GM19452 (cell line): Measurements from ENCODE around the gene CELF2.

Experiments used
- ATAC-seq: cut with Tn5 transposase; IDR thresholded peaks from one replicate; pipeline ENCODE4 v1.9.1; 2021; ENCODE audit not compliant: unreplicated experiment

CELF2 gene

DNA sequence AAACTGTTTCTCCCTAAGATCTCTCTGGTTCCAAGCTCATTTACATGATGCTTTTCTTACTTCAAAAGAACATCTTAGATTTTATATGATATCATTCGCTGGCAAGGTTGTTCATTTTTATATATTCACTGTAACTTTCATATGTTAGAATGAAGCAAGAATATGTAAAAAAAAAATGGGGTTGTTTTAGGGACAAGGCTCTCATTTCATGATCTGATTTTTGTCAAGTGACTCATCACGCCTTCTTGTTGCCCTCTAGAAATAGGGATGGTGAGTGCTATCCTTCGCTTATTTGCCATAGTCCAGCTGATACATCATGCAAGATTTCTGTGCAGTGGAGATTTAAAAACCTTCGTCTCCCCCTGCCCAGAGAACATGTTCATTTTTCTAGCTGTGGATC lies 14.0 kb upstream of the CELF2 start:
- no peak for ATAC-seq

DNA sequence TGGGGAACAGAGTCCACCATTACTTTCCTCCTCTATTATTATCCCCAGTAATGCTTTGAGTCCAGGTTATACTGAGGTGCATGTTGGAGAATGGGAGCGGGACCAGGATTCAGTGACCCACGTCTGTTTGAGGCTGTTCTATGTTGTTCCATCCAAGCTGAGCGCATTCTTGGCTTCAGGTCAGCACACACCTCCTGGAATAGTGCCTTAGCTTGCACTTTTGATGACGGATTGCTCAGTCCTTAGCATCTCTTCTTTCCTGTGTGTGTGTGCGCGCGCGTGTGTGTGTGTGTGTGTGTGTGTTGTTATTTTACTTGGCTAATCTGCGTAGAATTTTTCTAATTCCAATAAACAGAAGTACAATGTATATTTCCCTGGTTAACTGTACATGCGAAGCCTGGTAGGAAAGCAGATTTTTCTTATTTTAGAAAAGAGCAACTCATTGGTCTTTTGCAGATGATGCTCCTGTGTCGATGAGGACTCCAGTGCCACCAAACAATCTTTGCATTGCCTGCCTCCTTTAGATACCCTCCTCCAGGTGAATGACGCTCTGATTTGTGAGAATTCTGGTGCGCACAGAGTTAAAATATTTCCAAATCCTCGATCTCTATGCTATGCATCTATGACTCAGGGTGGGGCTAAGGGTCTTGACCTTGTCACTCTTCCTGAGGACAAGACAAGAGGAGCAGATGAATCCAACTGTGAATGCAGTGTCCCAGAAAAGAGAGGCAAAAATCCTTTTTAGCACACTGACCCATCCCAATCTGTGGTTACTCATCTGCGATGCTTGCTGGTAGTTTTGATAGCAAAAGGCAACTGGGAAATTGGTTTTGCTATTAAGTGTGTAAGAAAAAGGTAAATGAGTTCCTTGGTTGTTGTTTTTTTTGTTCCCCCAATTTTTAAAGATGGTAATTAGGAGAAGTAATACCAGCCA lies 13.3 kb upstream of the CELF2 start:
- no peak for ATAC-seq

DNA sequence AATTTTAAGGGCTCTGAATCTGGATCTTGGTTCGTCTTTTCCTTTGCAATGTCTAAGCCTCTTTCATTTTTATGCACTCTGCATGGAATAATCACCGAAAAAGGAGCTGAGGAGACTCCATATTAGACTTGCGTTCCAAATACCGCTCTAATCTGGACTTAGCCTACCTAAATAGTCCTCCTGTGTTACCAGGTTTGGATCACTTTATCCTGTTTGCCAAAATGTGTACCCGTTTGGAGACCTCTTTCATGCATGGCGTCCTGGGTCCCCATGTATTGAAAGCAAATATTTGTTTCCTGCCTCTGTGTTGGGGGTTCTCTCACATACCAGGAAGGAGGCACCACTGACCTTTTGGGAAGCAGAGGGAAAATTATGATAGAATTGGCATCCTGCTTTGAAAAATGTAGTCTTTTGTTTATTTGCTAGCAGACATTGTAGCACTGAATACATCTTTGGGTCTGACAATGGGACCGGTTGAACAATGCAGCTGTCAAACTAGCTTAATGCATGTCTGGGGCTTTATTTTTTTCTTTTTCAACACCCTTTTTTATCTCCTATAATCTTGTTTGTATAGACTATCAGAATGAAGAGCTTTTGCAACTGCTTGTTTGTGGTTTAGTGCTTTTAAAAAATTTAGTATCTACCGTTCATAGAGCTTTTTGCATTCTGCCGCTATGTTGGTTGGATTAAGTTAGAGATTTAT lies 11.8 kb upstream of the CELF2 start:
- ATAC-seq, result no peak

DNA sequence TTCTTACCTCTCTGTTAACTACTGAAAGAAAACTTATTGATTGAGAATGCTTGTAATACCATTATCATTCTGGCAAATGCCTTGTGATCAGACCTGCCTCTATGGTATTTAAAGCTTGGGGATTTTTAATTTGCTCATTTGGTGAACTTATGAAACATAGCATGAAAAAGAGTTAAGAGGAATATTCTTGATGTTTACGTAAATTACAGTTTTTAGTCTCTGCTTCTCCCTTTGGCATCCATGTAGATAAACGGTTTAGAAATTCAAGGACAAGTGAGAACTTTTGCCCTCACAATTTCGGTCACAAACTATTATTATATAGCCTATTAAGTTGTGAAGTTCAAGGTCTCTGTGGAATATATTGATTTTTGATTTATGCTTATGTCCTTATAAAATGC lies 11.2 kb upstream of the CELF2 start:
- no peak for ATAC-seq

DNA sequence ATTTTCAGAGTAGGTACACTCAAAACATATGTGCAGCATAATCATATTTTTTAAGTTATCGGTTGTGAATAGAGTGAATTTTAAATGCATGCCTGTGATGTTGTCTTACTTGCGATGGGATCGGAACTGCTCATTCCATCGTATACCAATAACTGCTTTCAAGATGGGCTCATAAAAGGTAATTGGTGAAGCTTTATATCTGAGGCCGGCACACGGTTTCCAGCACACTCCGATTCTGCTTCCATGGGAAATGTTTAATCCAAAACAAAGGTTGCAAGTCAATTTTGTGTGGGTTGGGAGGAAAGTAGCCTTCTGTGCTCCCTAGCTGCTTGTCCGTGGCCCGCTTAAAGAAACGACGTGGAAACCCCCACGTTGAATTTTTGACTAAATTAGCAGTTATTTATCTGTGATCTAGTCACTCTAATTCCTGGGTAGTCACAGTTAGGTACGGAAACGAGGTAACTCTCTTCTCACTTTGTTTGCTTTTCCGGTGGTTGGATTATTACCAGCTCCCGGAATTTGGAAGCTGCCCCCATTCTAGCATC lies 10.1 kb upstream of the CELF2 start:
- no peak for ATAC-seq

DNA sequence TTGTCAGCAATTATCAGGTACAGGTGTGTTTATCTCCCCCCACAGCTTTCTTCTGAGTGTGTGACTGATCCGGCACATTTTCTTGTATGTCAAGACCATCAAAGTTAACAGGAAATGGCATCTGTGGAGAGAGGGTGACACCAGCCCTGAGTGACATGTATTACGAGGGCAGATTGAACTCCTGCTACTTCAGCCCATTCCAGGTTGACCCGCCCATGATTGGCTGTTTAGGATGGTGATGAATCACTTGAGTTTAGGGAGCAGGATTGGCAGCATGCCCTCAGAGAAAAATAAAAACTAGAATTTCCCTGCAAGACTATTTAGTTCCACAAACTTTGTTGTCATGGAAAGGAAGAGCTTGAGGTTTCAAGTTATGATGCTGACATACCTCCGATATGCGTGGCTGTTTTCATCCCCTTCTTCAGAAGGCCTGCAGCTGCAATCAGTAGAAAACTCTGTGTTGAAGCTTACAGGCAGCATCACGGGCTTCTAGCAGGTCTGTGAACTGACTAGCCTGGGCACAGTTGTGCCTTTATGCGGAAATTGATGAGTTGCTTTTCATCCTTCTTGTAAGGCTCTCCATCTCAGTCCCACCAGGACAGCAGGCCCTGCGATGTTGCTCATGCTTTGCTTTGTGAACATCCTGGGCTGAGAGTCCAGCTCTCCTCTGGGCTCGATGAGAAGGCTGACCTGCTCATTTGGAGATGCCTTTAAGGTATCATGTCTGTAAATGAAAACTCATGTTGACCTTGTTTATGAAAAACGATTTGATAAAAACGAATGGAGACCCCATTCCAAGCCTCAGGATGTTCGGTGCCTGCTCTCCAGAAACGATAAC lies 8.0 kb upstream of the CELF2 start:
- no peak for ATAC-seq

DNA sequence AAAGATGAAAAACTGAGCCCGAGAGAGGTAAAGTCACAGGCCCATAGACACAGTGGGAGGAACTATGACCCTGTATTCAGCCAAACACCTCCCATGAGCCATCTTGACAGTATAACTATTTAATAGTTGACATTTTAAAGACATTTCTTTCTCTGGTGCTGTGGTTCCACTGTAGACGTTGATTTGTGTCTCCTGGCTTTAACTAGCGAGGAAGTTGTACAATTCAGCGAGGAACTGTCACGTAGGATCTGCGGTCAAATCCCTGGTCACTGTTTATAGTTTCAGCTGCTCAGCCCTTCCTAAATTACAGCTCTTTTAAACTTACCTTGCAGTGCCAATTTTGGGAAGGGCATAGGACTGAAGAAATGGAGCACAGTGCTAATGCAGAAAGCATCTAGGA lies 7.1 kb upstream of the CELF2 start:
- ATAC-seq, result no peak

DNA sequence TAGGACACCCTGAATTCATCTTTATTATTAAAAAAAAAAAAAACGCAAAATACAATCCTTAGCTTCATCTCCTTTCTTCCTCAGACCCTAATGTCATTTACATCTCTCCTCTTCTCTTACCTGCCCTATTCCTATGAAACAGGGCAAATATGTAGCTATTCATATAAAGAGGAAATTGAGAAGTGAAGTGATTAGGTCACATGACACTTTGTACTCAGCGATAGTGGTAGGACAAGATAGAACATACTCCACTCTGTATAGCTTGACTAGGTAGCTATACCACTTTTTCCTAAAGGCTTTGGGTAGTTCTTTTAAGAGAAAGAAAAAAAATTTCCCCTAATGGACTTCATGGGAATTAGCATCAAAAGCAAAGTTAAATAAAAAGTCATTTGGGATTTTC lies 6.2 kb upstream of the CELF2 start:
- ATAC-seq, result no peak

DNA sequence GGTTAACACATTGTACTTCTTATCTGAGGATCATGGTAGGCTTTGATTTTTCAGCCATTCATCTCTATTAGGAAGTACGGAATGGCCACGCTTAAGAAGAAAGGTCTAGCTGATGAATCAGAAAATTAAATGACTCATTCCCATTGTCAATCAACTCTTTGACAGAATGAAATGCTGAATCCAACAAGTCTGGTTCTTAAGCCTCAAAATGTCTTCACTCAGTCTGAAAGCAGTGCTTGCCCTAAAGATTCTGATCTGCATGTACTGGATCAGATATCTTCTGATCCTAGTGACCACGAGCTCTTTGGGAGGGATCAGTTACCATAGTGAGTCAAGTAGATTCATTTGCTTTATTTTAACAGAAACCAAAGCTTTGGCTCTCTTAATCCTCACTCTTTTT lies 5.7 kb upstream of the CELF2 start:
- ATAC-seq, result no peak

DNA sequence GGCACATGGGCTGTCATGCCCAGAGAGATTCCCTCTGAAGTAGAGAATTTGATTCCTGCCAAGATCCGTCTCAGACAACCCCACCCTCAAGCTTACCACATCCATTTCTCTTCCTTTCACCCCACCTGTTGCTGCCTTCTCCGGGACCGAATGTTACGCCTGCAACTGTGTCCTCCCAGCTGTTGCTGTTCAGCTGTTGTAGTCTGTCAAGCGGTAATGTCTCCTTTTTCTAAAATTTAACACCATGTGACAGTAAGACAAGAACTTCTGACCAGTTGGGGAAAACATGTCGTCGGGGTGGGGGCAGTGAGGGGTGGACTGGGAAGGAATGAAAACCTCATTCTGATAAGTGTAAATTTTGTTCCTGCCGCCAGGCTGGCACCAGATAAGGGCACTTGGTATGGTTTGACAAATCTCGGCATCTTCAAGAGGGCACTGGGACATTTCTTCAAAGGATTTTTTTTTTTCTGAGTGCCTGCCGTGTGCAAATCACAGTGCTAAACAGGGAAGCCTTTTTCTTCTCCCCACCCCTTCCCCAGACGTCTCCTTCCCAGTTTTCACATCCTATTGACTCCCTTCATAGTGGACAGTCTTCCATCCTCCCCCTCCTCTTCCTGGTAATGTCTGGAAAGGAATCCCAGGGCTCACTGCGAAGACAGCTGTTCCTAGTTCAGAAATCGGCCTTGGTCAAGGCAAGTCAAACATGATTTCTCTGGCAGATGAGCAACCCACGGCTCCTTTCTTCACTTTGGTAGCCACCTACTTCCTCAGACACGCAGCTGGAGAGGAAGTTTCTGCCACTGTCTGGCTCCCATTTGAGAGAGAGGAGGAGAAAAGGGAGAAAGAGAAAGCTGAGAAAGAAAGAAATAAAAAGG lies 5.0 kb upstream of the CELF2 start:
- no peak for ATAC-seq

DNA sequence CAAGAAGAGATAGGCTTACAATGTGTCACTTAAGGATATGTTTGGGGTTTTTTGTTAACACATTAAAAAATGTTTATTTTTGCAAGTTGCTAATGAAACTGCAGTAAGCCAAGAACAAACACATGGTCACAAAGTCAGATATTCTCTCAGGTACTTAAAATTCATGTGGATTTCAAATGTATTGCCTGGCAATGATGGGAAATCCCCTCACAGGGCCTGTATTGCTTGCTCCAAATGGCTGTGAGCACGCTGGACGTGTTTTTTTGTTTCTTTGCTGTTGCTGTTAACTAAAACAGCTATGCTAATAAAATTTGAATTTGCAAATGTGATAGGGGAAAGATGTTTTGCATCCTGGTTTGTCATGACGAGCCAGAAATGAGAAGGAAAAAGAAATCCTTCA lies 3.8 kb upstream of the CELF2 start:
- ATAC-seq, result no peak

DNA sequence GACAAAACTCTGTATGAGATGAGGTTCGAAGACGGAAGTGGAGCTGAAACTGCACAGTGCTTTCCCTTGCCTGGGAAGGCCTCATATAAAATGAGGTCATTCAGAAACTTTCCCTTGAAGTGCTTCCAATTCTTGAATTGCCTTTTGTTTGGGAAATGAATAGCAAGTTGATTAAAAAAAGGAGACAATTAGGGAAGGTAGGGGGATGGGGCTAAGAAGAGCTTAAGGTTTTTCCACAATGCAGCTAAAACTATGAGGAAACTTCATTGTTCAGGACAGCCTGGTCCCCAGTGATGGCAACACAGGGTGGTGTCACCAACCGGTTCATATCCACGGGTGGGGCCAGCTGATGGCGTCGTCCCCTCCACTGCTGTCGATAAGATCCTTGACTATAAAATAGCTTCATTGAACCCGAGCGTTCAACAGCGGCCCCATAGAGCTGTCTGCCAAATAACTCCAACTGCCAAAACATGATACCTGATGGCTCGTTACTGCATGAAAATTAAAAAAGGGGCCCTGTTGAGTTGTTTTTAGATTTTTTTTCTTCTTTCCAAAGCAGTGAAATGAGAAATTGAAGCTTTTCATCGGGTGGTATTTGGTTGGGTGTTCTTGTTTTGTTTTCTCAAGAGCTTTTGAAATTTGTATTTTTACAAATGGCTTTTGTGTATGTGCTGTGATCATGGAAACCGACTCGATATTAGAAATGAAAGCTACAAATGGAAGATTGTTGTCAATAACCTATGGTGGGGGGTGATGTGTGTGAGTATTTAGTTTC lies 2.8 kb upstream of the CELF2 start:
- ATAC-seq, result no peak

DNA sequence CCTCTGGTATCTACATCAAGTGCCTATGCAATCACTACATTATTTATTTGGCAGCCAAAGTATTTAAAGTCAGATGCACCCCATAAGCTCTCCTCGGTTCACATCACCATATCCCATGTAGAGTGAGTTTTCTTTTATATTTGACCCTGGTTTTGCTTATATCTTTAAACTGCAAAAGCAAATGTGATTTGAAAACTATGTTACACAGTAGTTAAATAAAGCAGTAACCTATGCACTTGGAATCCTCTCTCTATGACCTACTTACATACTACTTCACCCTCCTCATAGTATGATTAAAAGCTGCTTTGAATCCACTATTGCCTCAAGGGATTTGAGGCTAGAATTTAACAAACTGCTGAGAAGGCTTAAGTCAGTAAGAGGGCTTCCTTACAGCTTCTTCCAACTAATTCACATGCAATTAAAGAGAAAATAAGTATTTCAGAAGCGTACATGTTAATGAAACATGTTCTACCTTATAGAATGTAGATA lies 2.2 kb upstream of the CELF2 start:
- no peak for ATAC-seq

DNA sequence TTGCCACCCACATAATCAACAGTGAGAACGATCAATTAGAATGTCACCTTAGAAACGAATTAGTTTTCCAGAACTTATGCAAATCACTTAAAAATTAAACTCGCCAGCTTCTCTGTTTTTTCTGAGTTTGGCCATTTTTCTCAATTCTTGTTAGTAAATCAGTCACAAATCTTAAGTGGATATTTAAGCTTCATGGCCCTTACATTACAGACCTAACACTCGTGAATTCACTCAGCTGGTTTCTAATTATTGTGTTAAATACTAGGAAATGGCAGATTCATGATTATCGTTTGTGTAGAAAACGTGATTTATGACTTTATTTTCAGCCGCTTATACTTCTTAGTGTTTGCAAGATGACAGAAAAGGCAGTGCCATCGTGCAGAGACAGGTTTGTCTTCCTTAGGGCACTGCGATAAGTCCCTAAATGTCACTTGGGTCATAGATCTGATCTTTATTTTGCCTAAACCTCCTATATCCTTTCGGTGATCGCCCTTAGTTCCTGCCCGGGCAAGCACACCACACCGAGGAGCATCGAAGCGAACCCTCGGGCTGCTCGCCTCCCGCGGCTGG lies 587 bp upstream of the CELF2 start:
- no peak for ATAC-seq

DNA sequence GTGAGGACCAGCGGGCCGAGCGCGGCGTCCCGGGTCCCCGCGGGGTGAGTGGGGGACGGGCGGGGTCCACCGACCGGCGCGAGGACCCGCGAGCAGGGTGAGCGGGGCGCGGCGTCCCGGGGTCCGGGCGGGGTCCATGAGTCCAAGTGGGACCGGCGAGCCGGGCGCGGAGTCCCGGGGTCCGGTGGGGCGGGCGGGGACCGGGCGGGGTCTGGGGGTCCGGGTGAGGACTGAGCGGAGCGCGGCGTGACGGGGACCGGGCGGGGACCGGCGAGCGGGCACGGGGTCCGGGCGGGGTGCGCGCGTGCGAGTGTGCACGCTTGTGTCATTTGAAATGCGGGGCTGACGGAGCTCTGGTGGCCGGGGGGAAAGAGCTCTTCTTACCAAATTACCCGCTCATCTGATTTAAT lies 765 bp downstream of the CELF2 start:
- no peak for ATAC-seq

DNA sequence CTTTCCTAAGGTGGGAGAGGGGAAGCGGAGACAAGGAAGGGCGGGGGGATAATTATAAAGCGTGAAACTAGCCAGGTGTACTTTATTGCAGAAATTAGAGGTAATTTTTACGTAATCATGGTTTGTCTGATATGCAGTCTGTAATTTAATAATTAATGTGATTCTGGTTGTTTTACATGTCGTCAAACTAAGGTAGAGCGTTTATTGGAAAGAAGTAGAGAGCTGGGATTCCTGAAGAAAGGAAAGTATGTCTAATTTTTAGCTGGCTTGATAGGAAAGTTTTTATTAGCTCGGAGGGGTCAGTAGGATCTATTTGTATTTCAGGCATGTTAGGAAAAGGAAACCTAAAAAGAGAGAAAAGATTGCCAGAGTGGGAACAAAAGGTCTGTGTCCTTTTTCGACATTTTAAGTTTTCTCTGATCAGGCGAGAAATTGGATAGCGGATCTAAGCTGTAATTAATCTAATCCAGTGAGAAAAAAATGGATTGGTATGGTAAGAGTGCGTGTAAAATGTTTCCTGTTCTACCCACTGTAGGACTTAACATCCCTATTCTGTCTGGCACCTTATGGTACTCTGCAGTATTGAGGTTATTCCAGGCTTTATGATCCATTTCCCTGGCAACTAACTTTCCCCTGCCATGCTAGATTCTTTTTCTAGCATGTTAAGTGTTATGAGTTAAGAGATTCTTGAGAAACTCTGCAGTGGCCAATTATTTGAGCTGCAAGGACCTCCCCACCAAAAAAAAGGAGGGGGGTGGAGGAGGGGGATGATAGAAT lies 1.4 kb downstream of the CELF2 start:
- no peak for ATAC-seq

DNA sequence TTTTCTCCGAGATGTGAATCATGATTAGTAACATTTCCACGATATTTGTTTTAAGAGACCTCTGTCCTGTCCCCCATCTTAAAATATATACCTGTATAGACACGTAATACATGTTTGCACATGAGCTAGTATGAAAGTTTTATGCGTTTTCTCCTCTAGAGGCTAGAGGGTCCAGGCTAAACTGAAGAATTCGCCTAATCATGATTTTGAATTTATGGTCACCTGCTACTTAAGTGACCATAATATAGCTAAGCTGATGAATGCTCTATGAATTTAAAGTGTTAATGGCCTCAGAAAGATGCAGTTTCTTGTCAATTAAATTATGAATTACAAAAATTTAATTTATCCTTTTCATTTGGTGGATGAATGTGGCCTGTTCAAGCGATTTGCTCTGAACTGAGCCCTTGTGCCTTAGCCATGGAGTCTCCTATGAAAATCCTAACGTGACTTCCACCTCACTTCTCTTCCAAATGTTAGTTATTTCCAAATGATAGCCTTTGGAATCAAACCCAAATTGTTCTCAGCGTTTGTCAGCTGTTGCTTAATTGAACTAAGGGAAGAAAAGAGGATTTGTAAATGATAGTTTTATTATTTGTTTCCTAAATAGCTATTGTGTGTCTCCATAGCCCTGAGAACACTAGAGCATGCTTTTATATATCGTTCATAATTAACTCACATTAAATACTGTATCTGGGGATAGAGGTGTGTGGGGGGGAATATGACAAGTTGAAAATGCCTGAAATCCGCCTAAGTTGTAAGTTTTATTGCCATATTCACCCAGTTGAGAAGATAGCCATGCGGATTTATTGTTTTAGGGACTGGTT lies 2.3 kb downstream of the CELF2 start:
- ATAC-seq, result no peak
